ENCODE measurements around the gene SPAG9. TPM values are rescaled to one million over a fixed set of nuclear protein-coding genes. Genes with fewer than 3 reads are reported as not detected.

The SPAG9 gene
- total and polyA plus RNA-seq, 2 of the 8 experiments (the other 6 are each of a cell fraction or from before 2014, with no cell fraction given), result 9.8 to 63.8 TPM

DNA sequence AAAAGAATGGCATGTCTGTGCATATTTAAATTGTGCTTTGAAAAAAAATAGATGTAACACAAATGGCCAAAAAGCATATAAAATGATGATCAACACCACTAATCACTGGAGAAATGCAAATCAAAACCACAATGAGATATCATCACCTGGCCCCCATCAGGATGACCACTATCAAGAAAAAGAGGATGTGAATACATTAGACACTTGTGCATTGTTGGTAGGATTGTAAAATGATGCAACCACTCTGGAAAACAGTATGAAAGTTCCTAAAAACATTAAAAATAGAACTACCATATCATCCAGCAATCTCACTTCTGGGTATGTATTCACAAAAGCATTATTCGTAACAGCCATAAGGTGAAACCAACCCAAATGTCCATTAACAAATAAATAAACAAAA is 91.5 kb downstream of the SPAG9 start:
- H3K4ac ChIP-seq (replicated peaks; ENCODE audit: insufficient read length, low read depth, low read length), result no peak overlapping the region
- no peak overlapping the region for H2AK5ac ChIP-seq (ENCODE audit: low read depth, low read length)
- H2BK120ac ChIP-seq (replicated peaks; ENCODE audit: low read depth, low read length), result no peak overlapping the region
- no peaks in the 10 kb centered on the region for H3K79me1 ChIP-seq (ENCODE audit: low read depth, low read length)
- H3K18ac ChIP-seq (ENCODE audit: extremely low read depth, low read length), result no peak overlapping the region
- no peak overlapping the region for H3K4me2 ChIP-seq (ENCODE audit: insufficient read depth in 1 of 2, low read depth in 2 of 2, low read length in 2 of 2)
- FAIRE-seq (no peak), DNase-seq (ENCODE audit: low read depth in 1 of 2, low spot score in 2 of 2) (no peak)
- no peak overlapping the region for H3K14ac ChIP-seq (ENCODE audit: insufficient read length)
- no peaks in the 10 kb centered on the region for H3K9me3 ChIP-seq (ENCODE audit: insufficient read depth in 2 of 2, low read depth in 1 of 2, low read length in 1 of 2)
- no peak overlapping the region for H2BK20ac ChIP-seq (ENCODE audit: low read length)
- no peaks in the 10 kb centered on the region for H3K27me3 ChIP-seq (replicated peaks in 1 of 4; ENCODE audit: control insufficient read depth in 3 of 4, extremely low read depth in 1 of 4, insufficient read depth in 3 of 4, low read length in 3 of 4)
- H2BK12ac ChIP-seq (ENCODE audit: low read depth, low read length), result no peak overlapping the region
- H4K91ac ChIP-seq (replicated peaks; ENCODE audit: insufficient read length, low read length), result no peak overlapping the region
- no peak overlapping the region for H3K9ac ChIP-seq (replicated peaks in 1 of 4; ENCODE audit: extremely low read depth in 1 of 4, low read depth in 3 of 4, low read length in 3 of 4)
- H3K23ac ChIP-seq (ENCODE audit: insufficient read length), result no peak overlapping the region
- no peak overlapping the region for H3K4me3 ChIP-seq (ENCODE audit: extremely low read depth in 1 of 4, insufficient read depth in 2 of 4, low read depth in 3 of 4, low read length in 4 of 4)
- no peak overlapping the region for H2AFZ ChIP-seq (ENCODE audit: low read length)
- no peaks in the 10 kb centered on the region for H3K79me2 ChIP-seq (ENCODE audit: control insufficient read depth in 1 of 2, insufficient read depth in 2 of 2, low read length in 2 of 2)
- no peak overlapping the region for H4K8ac ChIP-seq (ENCODE audit: extremely low read depth, insufficient read depth, low read length)
- no peak overlapping the region for H3K56ac ChIP-seq (replicated peaks; ENCODE audit: insufficient read length, low read depth, low read length)
- no peaks in the 10 kb centered on the region; a peak in 1 of 8 replicates for H3K36me3 ChIP-seq (ENCODE audit: control insufficient read depth in 2 of 4, insufficient read depth in 4 of 4, low read length in 3 of 4)
- H3K4me1 ChIP-seq (replicated peaks in 1 of 4; ENCODE audit: control insufficient read depth in 3 of 4, insufficient read depth in 4 of 4, low read length in 3 of 4), result no peaks in the 10 kb centered on the region
- H3K27ac ChIP-seq (ENCODE audit: low read depth, low read length), result no peak overlapping the region
- no peak overlapping the region for H4K5ac ChIP-seq (ENCODE audit: insufficient read length, low read depth, low read length)
- no peak overlapping the region for H2BK15ac ChIP-seq (ENCODE audit: low read length)
- no peaks in the 10 kb centered on the region for H3K23me2 ChIP-seq (ENCODE audit: low read depth, low read length)
- CTCF ChIA-PET (ENCODE audit: partially characterized antibody), result interaction anchor here (1.7 kb wide), 1 partner anchor 27 kb away, joined by 5 read pairs; no protein-coding TSS in a partner anchor
- 100% methylated on average over 1 of the region's 1 CpG; no CpG with 5 or more reads in 1 of the 2 experiments for WGBS, 2 experiments (ENCODE audit: extremely low coverage in 1 of 2, insufficient coverage in 1 of 2, insufficient read length in 1 of 2, insufficient replicate concordance in 2 of 2, low coverage in 1 of 2, low lambda C conversion rate in 2 of 2, missing lambda C conversion rate in 1 of 2)
- H4K20me1 ChIP-seq (replicated peaks in 1 of 2; ENCODE audit: control insufficient read depth in 1 of 2, insufficient read depth in 2 of 2, low read length in 2 of 2), result no peaks in the 10 kb centered on the region
- no peak overlapping the region for H2BK5ac ChIP-seq (ENCODE audit: low read depth, low read length)
- POLR2A ChIA-PET (ENCODE audit: partially characterized antibody), result no interaction called here
- TF ChIP-seq SIRT6 (IDR thresholded peaks at IDR 0.05; ENCODE audit: low read length), result no peak
- TF ChIP-seq MAFK (IDR thresholded peaks at IDR 0.05; ENCODE audit: low read depth, low read length), result no peak
- no peak for TF ChIP-seq SP1 (IDR thresholded peaks at IDR 0.05; ENCODE audit: low read depth, low read length)
- TF ChIP-seq CTBP2 (IDR thresholded peaks at IDR 0.05; ENCODE audit: borderline replicate concordance, insufficient read depth, insufficient read length, low read length), result no peak
- no peak for TF ChIP-seq PHF8 (conservative IDR thresholded peaks at IDR 0.05; ENCODE audit: low read depth, low read length)
- TF ChIP-seq CHD2 (IDR thresholded peaks at IDR 0.05; ENCODE audit: low read length), result no peak
- TF ChIP-seq HDAC2 (IDR thresholded peaks at IDR 0.05; ENCODE audit: borderline replicate concordance in 1 of 2, low read depth in 2 of 2, low read length in 2 of 2), result no peak
- TF ChIP-seq SP4 (IDR thresholded peaks at IDR 0.05; ENCODE audit: low read length), result no peak
- TF ChIP-seq POU5F1 (IDR thresholded peaks at IDR 0.05; ENCODE audit: low read depth, low read length), result no peak
- TF ChIP-seq, protein P1, sequence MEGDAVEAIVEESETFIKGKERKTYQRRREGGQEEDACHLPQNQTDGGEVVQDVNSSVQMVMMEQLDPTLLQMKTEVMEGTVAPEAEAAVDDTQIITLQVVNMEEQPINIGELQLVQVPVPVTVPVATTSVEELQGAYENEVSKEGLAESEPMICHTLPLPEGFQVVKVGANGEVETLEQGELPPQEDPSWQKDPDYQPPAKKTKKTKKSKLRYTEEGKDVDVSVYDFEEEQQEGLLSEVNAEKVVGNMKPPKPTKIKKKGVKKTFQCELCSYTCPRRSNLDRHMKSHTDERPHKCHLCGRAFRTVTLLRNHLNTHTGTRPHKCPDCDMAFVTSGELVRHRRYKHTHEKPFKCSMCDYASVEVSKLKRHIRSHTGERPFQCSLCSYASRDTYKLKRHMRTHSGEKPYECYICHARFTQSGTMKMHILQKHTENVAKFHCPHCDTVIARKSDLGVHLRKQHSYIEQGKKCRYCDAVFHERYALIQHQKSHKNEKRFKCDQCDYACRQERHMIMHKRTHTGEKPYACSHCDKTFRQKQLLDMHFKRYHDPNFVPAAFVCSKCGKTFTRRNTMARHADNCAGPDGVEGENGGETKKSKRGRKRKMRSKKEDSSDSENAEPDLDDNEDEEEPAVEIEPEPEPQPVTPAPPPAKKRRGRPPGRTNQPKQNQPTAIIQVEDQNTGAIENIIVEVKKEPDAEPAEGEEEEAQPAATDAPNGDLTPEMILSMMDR (IDR thresholded peaks at IDR 0.05; ENCODE audit: control extremely low read depth in 1 of 3, insufficient read depth in 1 of 3, low read depth in 1 of 3, low read length in 3 of 3), result no peak
- no peak for TF ChIP-seq JUN (IDR thresholded peaks at IDR 0.05; ENCODE audit: low read depth, low read length)
- TF ChIP-seq GTF2F1 (IDR thresholded peaks at IDR 0.05; ENCODE audit: borderline replicate concordance, low read depth, low read length), result no peak
- no peak for TF ChIP-seq CBX8 (IDR thresholded peaks at IDR 0.05; ENCODE audit: borderline replicate concordance, low read depth, low read length)

All from H1 (cell line).